ENCODE results near the gene LNX1.

DNA sequence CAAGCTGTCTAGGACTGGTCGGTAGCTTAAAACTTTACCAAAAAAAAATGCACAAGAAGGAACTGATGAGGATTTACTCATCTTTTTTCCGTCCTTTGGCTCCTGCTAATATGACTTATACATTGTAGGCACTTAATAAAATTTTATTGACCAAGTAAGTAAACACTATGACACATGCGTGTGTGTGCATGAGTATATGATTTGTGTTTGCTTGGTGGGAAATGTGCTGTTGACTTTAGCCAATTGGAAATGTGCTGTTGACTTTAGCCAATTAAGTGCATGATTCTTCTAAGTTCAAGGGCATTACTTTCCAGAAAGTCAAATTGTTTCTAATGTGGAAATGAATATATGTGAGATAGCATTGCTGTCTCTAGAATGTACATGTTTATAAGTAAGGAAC is 135.5 kb downstream of the LNX1 start:
- TF ChIP-seq ZNF792 (CRISPR knock-in tag; IDR thresholded peaks at IDR 0.05) (no peak), PHB2 (IDR thresholded peaks at IDR 0.05; ENCODE audit: partially characterized antibody) (no peak), ZNF263 (CRISPR knock-in tag; IDR thresholded peaks at IDR 0.05) (no peak), DPF2 (CRISPR knock-in tag; IDR thresholded peaks at IDR 0.05; ENCODE audit: borderline replicate concordance, low read depth) (no peak), MXI1 (IDR thresholded peaks at IDR 0.05; ENCODE audit: borderline replicate concordance, low read depth, low read length) (no peak), SIN3A (IDR thresholded peaks at IDR 0.05; ENCODE audit: borderline replicate concordance, low read depth, low read length) (no peak), ZNF44 (CRISPR knock-in tag; IDR thresholded peaks at IDR 0.05) (no peak), ARID2 (CRISPR knock-in tag; IDR thresholded peaks at IDR 0.05; ENCODE audit: borderline replicate concordance) (no peak), KAT7 (CRISPR knock-in tag; IDR thresholded peaks at IDR 0.05; ENCODE audit: borderline replicate concordance) (no peak), ZNF660 (CRISPR knock-in tag; IDR thresholded peaks at IDR 0.05; ENCODE audit: borderline replicate concordance, low read depth) (no peak), POLR2AphosphoS5 (IDR thresholded peaks at IDR 0.05; ENCODE audit: low read depth, low read length) (no peak)
- TF ChIP-seq, protein P1, sequence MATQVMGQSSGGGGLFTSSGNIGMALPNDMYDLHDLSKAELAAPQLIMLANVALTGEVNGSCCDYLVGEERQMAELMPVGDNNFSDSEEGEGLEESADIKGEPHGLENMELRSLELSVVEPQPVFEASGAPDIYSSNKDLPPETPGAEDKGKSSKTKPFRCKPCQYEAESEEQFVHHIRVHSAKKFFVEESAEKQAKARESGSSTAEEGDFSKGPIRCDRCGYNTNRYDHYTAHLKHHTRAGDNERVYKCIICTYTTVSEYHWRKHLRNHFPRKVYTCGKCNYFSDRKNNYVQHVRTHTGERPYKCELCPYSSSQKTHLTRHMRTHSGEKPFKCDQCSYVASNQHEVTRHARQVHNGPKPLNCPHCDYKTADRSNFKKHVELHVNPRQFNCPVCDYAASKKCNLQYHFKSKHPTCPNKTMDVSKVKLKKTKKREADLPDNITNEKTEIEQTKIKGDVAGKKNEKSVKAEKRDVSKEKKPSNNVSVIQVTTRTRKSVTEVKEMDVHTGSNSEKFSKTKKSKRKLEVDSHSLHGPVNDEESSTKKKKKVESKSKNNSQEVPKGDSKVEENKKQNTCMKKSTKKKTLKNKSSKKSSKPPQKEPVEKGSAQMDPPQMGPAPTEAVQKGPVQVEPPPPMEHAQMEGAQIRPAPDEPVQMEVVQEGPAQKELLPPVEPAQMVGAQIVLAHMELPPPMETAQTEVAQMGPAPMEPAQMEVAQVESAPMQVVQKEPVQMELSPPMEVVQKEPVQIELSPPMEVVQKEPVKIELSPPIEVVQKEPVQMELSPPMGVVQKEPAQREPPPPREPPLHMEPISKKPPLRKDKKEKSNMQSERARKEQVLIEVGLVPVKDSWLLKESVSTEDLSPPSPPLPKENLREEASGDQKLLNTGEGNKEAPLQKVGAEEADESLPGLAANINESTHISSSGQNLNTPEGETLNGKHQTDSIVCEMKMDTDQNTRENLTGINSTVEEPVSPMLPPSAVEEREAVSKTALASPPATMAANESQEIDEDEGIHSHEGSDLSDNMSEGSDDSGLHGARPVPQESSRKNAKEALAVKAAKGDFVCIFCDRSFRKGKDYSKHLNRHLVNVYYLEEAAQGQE (IDR thresholded peaks at IDR 0.05; ENCODE audit: borderline replicate concordance in 1 of 2, low read depth in 1 of 2, low read length in 2 of 2), result peak in 1 of 2 experiments; percentile 40; a peak in 1 of 4 replicates
- TF ChIP-seq, protein P2, sequence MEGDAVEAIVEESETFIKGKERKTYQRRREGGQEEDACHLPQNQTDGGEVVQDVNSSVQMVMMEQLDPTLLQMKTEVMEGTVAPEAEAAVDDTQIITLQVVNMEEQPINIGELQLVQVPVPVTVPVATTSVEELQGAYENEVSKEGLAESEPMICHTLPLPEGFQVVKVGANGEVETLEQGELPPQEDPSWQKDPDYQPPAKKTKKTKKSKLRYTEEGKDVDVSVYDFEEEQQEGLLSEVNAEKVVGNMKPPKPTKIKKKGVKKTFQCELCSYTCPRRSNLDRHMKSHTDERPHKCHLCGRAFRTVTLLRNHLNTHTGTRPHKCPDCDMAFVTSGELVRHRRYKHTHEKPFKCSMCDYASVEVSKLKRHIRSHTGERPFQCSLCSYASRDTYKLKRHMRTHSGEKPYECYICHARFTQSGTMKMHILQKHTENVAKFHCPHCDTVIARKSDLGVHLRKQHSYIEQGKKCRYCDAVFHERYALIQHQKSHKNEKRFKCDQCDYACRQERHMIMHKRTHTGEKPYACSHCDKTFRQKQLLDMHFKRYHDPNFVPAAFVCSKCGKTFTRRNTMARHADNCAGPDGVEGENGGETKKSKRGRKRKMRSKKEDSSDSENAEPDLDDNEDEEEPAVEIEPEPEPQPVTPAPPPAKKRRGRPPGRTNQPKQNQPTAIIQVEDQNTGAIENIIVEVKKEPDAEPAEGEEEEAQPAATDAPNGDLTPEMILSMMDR (CRISPR knock-in tag; IDR thresholded peaks at IDR 0.05), result no peak

All from HepG2 (cell line).